ENCODE measurements around the gene NLRP5. TPM values are rescaled to one million over a fixed set of nuclear protein-coding genes. Genes with fewer than 3 reads are reported as not detected.

Gene NLRP5
- total and polyA plus RNA-seq, 2 of the 8 experiments (the other 6 are each of a cell fraction or from before 2014, with no cell fraction given): not detected

GRCh38 chr19:56076498-56076897, 89.9 kb downstream of the NLRP5 start:
- CTCF ChIA-PET (ENCODE audit: partially characterized antibody): interaction anchor here (0.5 to 10.4 kb wide), 38 partner anchors 8 to 437 kb away, joined by 3 to 92 read pairs (median 4); partner anchors contain the start of gene ZSCAN5A
- no peak overlapping the region for H2BK15ac ChIP-seq (ENCODE audit: low read length)
- H3K9me3 ChIP-seq (ENCODE audit: insufficient read depth in 2 of 2, low read depth in 1 of 2, low read length in 1 of 2): peaks cover 0 to 3% of the 10 kb centered on the region in 2 experiments; a peak in 1 of 4 replicates
- H3K14ac ChIP-seq (ENCODE audit: insufficient read length): no peak overlapping the region
- H2BK5ac ChIP-seq (ENCODE audit: low read depth, low read length): no peak overlapping the region
- DNase-seq (ENCODE audit: low read depth in 1 of 2, low spot score in 2 of 2) (peak in 1 of 2 experiments; percentile 78), FAIRE-seq (no peak)
- H4K5ac ChIP-seq (ENCODE audit: insufficient read length, low read depth, low read length): no peak overlapping the region
- no peak overlapping the region for H3K56ac ChIP-seq (replicated peaks; ENCODE audit: insufficient read length, low read depth, low read length)
- H2BK12ac ChIP-seq (ENCODE audit: low read depth, low read length): no peak overlapping the region
- WGBS, 2 experiments (ENCODE audit: extremely low coverage in 1 of 2, insufficient coverage in 1 of 2, insufficient read length in 1 of 2, insufficient replicate concordance in 2 of 2, low coverage in 1 of 2, low lambda C conversion rate in 2 of 2, missing lambda C conversion rate in 1 of 2): 26% methylated on average over 5 of the region's 5 CpGs; no CpG with 5 or more reads in 1 of the 2 experiments
- no peaks in the 10 kb centered on the region for H3K36me3 ChIP-seq (ENCODE audit: control insufficient read depth in 2 of 4, insufficient read depth in 4 of 4, low read length in 3 of 4)
- no peak overlapping the region for H3K18ac ChIP-seq (ENCODE audit: extremely low read depth, low read length)
- POLR2A ChIA-PET (ENCODE audit: partially characterized antibody): interaction anchor here (0.6 to 1.6 kb wide), 3 partner anchors 10 to 247 kb away, joined by 3 to 5 read pairs (median 3); no protein-coding TSS in a partner anchor
- H4K91ac ChIP-seq (replicated peaks; ENCODE audit: insufficient read length, low read length): no peak overlapping the region
- H2AFZ ChIP-seq (ENCODE audit: low read length): no peak overlapping the region
- H2BK20ac ChIP-seq (ENCODE audit: low read length): no peak overlapping the region
- H3K79me1 ChIP-seq (ENCODE audit: low read depth, low read length): no peaks in the 10 kb centered on the region; the same call in 1 of the 2 replicates
- H3K9ac ChIP-seq (replicated peaks in 1 of 4; ENCODE audit: extremely low read depth in 1 of 4, low read depth in 3 of 4, low read length in 3 of 4): no peak overlapping the region
- H4K8ac ChIP-seq (ENCODE audit: extremely low read depth, insufficient read depth, low read length): no peak overlapping the region
- no peak overlapping the region for H3K23ac ChIP-seq (ENCODE audit: insufficient read length)
- no peak overlapping the region for H3K4me2 ChIP-seq (ENCODE audit: insufficient read depth in 1 of 2, low read depth in 2 of 2, low read length in 2 of 2)
- no peak overlapping the region for H3K27ac ChIP-seq (ENCODE audit: low read depth, low read length)
- no peak overlapping the region for H2BK120ac ChIP-seq (replicated peaks; ENCODE audit: low read depth, low read length)
- no peaks in the 10 kb centered on the region for H4K20me1 ChIP-seq (replicated peaks in 1 of 2; ENCODE audit: control insufficient read depth in 1 of 2, insufficient read depth in 2 of 2, low read length in 2 of 2)
- peaks cover 7% of the 10 kb centered on the region for H3K23me2 ChIP-seq (ENCODE audit: low read depth, low read length)
- H3K79me2 ChIP-seq (ENCODE audit: control insufficient read depth in 1 of 2, insufficient read depth in 2 of 2, low read length in 2 of 2): no peaks in the 10 kb centered on the region
- no peak overlapping the region for H3K4me3 ChIP-seq (ENCODE audit: extremely low read depth in 1 of 4, insufficient read depth in 2 of 4, low read depth in 3 of 4, low read length in 4 of 4)
- no peaks in the 10 kb centered on the region for H3K27me3 ChIP-seq (replicated peaks in 1 of 4; ENCODE audit: control insufficient read depth in 3 of 4, extremely low read depth in 1 of 4, insufficient read depth in 3 of 4, low read length in 3 of 4)
- H2AK5ac ChIP-seq (ENCODE audit: low read depth, low read length): no peak overlapping the region
- peaks cover 0 to 6% (median 0%) of the 10 kb centered on the region in 4 experiments; a peak in 2 of 7 replicates for H3K4me1 ChIP-seq (replicated peaks in 1 of 4; ENCODE audit: control insufficient read depth in 3 of 4, insufficient read depth in 4 of 4, low read length in 3 of 4)
- no peak overlapping the region for H3K4ac ChIP-seq (replicated peaks; ENCODE audit: insufficient read length, low read depth, low read length)
- TF ChIP-seq SIX5 (IDR thresholded peaks at IDR 0.05; ENCODE audit: low read depth, low read length) (no peak), RAD21 (IDR thresholded peaks at IDR 0.05 in 1 of 2, conservative IDR thresholded peaks at IDR 0.05 in 1 of 2; ENCODE audit: low read depth in 2 of 2, low read length in 2 of 2) (peak; percentile 72 to 81), GABPA (IDR thresholded peaks at IDR 0.05; ENCODE audit: borderline replicate concordance, insufficient read depth, low read length) (no peak), SUZ12 (IDR thresholded peaks at IDR 0.05; ENCODE audit: low read length) (no peak), POLR2AphosphoS5 (IDR thresholded peaks at IDR 0.05; ENCODE audit: low read depth, low read length) (no peak), CTCF (IDR thresholded peaks at IDR 0.05; ENCODE audit: control extremely low read depth in 1 of 3, insufficient read depth in 1 of 3, low read depth in 1 of 3, low read length in 3 of 3) (peak; percentile 54 to 84 (median 73)), PHF8 (conservative IDR thresholded peaks at IDR 0.05; ENCODE audit: low read depth, low read length) (no peak), JUN (IDR thresholded peaks at IDR 0.05; ENCODE audit: low read depth, low read length) (no peak), RBBP5 (IDR thresholded peaks at IDR 0.05; ENCODE audit: borderline replicate concordance, low read depth, low read length) (no peak), CBX5 (IDR thresholded peaks at IDR 0.05; ENCODE audit: low read depth, low read length) (no peak), NRF1 (IDR thresholded peaks at IDR 0.05; ENCODE audit: low read depth, low read length) (no peak)
